Activated CD4-positive, alpha-beta T cell treated with anti-CD3 and anti-CD28 coated beads, Interleukin-2, amount 50 U/mL, for 16 hours (primary cell): Measurements from ENCODE around the gene DENND4C.
"Not testable (repeated sequence)": the region's sequence is repeated elsewhere in the genome, so short reads cannot be mapped to it uniquely, and the experiment has no call there.

Experiments
- DNase-seq: peaks from one replicate; pipeline ENCODE4 v3.0.0-alpha.2; 2020

The DENND4C gene

DNA sequence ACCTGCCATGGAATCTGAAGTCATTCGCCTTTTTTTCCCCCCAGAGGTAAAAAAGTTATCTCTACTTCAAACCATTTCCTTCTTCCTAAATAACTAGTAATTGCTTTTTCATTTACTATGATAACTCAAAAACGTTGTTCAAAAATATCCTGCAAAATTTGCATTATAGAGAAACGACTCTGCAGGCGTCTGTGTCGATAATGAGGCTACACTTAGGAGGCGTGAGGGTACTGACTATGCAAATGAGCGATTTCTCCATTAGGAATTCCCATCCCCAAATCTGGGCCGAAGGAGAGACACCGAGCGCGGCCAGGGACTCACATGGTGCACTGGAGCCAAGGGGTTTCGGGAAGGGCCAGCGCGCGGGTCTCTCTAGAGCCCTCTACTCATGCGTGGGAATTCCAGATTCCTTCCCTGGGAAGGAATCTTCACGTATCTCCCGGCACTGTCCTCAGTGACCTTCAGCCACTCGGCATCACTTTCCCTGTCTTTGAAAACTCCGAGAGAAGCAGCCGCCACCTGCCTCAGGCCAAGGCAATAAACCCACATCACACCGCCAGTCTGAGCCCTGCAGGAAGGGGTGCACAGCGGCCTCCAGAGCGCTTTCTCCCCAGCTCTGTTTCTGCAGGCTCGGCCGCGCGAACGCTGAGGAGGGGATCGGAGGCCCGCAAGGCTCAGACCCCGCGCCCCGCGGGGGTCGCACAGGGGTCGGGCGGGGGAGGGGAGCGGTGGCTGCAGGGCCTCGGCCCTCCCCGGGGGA, 718 bp upstream of the DENND4C start:
- peak; percentile 57 for DNase-seq

- peak; percentile 20 for DNase-seq
Measured at GRCh38 chr9:19231126-19231903, 822 bp downstream of the DENND4C start.

DNA sequence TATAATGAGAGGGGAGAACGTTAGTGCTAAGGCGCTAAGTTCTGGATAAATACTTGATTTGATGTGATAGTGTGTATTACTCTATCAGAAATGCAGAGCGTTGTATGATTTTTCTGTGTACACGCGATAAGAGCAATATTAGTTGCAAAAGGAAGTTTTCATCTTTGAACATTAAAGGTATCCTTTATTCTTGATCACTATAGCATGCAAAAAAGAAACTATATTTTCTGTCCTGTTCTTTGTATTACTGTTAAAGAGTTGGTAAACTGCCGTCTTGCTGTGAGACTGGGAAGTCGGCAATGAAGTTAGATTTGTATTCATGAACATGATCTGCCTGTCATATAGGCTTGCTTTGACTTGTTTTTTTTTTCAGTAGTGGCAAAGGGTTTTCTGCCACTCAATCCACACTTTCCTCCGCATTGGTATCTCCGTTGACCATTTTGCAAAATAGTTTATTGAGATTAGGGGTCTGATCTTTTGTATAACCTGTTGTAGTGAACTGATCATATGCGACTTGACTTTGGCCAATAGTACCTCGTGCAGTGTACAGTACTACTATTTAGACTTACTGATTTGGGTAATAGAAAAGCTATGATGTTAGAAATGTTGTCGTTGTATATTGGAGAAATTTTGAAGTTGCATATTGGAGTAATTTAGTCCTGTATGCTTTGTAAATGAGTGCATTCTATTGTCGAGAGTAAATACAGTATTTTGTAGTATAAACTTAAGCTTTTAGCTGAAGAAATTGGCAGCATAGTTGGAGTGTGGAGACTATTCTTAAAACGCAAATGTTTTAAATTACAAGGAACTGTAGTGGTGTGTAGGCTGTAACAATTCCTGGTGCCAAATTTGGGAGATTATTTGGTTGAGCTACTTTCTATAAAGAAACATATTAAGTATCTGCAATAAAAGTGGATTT, 1.7 kb downstream of the DENND4C start:
- DNase-seq, result peak; percentile 7

- DNase-seq, result peak; percentile 71
Measured at GRCh38 chr9:19232823-19233194, 2.3 kb downstream of the DENND4C start.

- no peak for DNase-seq
Measured at GRCh38 chr9:19233344-19233743, 2.9 kb downstream of the DENND4C start.

GRCh38 chr9:19239955-19240354, 9.5 kb downstream of the DENND4C start:
- no peak for DNase-seq

- no peak for DNase-seq
Measured at GRCh38 chr9:19241728-19242127, 11.2 kb downstream of the DENND4C start.

GRCh38 chr9:19243366-19244033, 13.0 kb downstream of the DENND4C start:
- no peak for DNase-seq

DNA sequence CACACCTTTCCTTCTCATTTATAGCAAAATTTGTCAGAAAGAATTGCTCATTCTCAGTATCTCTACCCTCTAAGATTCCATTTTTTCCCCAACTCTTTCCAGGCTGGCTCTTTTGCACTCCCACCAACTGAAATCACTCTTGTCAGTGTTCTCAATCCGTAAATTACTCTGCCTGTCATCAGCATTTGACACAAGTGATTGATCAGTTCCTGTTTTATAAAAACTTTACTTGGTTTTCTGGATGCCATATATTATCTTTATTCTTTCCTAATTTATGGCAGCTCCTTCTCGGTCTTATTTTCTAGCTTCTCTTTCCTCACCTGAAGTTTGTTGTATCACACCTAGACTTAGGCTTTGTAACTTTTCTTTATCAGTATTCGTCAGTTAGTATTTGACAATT, 16.4 kb downstream of the DENND4C start:
- DNase-seq, result no peak

- DNase-seq, result no peak
Measured at GRCh38 chr9:19247420-19247819, 16.9 kb downstream of the DENND4C start.

DNA sequence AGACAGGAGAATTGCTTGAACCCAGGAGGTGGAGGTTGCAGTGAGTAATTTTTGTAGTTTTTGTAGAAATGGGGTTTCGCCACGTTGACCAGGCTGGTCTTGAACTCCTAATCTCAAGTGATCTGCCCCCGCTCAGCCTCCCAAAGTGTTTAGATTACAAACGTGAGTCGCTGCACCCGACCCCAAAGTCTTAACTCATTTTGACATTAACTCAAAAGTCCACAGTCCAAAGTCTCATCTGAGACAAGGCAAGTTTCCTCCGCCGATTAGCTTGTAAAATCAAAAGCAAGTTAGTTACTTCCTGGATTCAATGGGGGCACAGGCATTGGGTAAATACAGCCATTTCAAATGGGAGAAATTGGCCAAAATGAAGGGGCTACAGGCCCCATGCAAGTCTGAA, 19.9 kb downstream of the DENND4C start:
- DNase-seq, result not testable (repeated sequence)

GRCh38 chr9:19251203-19251602, 20.7 kb downstream of the DENND4C start:
- DNase-seq, result not testable (repeated sequence)

DNA sequence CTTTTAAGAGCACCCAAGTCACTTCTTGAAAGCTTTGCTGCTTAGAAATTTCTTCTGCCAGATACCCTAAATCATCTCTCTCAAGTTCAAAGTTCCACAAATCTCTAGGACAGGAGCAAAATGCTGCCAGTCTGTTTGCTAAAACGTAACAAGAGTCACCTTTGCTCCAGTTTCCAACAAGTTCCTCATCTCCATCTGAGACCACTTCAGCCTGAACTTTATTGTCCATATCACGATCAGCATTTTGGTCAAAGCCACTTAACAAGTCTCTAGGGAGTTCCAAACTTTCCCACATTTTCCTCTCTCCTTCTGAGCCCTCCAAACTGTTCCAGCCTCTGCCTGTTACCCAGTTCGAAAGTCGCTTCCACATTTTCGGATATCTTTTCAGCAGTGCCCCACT, 21.1 kb downstream of the DENND4C start:
- not testable (repeated sequence) for DNase-seq

DNA sequence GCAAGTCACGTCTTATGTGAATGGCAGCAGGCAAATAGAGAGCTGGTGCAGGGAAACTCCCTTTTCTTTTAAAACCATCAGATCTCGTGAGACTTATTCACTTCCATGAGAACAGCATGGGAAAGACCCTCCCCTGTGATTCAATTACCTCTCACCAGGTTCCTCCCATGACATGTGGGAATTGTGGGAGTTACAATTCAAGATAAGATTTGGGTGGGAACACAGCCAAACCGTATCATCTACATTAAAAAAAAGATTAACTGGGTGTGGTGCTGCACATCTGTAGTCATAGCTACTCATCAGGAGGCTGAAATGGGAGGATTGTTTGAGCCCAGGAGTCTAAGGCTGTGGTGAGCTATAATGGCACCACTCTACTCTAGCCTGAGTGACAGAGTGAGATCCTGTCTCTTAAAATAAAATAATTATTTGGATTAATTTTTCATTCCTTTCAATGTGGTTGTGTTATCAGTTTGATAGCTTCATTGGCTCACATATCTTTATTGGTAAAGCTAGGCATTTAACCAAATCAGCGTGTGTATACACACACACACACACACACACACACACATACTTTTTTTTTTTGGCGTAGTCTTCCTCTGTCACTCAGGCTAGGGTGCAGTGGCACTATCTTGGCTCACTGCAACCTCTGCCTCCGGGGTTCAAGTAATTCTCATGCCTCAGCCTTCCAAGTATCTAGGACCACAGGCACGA, 21.8 kb downstream of the DENND4C start:
- DNase-seq, result no peak

GRCh38 chr9:19252885-19253219, 22.4 kb downstream of the DENND4C start:
- DNase-seq, result no peak

DNA sequence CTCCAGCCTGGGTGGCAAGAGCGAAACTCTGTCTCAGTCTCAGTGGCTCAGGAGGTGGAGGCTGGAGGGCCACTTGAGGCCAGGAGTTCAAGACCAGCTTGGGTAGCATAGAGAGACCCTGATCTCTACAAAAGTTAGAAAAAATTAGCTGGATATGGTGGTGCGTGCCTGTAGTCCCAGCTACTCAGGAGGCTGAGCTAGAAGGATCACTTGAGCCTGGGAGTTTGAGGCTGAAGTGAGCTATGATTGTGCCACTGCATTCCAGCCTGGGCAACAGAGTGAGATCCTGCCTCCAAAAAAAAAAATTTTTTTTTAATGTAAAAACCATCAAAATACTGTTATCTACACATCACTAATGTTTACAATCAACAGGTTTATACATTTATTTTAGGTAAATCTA, 24.6 kb downstream of the DENND4C start:
- DNase-seq, result no peak

DNA sequence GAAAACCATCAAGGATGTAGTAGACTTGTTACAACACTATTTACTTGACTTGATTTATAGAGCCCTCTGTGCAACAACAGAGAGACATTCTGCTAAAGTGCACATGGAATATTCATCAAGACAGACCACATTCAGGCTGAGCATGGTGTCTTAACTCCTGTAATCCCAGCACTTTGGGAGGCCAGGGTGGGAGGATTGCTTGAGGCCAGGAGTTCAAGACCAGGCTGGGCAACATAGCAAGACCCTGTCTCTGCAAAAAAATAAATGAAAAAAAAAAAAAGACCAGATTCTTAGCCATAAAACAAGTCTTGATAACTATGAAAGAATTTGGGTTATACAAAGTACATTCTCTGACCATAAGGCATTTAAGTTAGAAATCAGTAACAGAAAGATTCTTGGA, 25.3 kb downstream of the DENND4C start:
- no peak for DNase-seq

GRCh38 chr9:19259665-19260255, 29.3 kb downstream of the DENND4C start:
- not testable (repeated sequence) for DNase-seq

DNA sequence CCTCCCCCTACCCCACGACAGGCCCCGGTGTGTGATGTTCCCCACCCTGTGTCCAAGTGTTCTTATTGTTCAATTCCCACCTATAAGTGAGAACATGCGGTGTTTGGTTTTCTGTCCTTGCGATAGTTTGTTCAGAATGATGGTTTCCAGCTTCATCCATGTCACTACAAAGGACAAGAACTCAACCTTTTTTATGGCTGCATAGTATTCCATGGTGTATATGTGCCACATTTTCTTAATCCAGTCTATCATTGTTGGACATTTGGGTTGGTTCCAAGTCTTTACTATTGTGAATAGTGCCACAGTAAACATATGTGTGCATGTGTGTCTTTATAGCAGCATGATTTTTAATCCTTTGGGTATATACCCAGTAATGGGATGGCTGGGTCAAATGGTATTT, 35.1 kb downstream of the DENND4C start:
- not testable (repeated sequence) for DNase-seq

GRCh38 chr9:19266778-19267384, 36.4 kb downstream of the DENND4C start:
- peak; percentile 10 for DNase-seq

GRCh38 chr9:19269582-19269981, 39.1 kb downstream of the DENND4C start:
- DNase-seq, result no peak
